ENCODE results near the gene SECTM1.

GRCh38 chr17:82297280-82297713 is 36.3 kb downstream of the SECTM1 start:
- TF ChIP-seq CTCF (IDR thresholded peaks at IDR 0.05; ENCODE audit: low read depth, low read length, poor library complexity, severe bottlenecking) (no peak), EZH2phosphoT487 (IDR thresholded peaks at IDR 0.05; ENCODE audit: borderline replicate concordance, low read length) (no peak)

All from DOHH2 (cell line).